Hindlimb muscle (tissue), 1 donor: ENCODE results near the gene UBE2H. TPM values are rescaled to one million over a fixed set of nuclear protein-coding genes. Genes with fewer than 3 reads are reported as not detected.
"Not testable (repeated sequence)": the region's sequence is repeated elsewhere in the genome, so short reads cannot be mapped to it uniquely, and the experiment has no call there.

Source experiments
- DNase-seq: peaks from one replicate; pipeline ENCODE4 v3.0.0-alpha.2; 2013
- polyA plus RNA-seq: library from polyadenylated mRNA; unstranded; fragments of 120-200 nt; gene quantifications from one replicate; pipeline ENCODE4 v1.2.1, GENCODE V29; 2013; ENCODE audit not compliant: insufficient read length

UBE2H gene
- polyA plus RNA-seq, 1 donor, result 99.4 TPM

GRCh38 chr7:129870668-129871067 is 82.1 kb downstream of the UBE2H start:
- DNase-seq, result no peak

DNA sequence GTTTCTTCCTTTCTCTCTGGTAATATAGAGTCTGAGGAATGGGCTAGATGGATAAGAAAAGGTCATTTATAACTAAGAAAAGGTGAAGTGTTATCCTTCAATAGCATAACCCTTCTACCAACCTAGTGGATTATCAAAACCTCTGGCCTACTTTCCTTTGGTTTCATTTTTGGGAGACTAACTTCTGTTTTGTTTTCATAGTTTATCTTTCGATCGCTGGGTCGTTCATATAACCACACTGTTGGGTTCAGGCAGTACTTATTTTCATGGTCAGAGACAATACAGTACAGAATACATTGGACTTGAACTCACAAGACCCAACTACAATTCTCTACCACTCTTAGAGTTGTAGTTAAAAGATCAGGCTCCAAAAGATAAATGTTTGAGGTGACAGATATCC is 86.5 kb downstream of the UBE2H start:
- no peak for DNase-seq

- no peak for DNase-seq
These were observed 86.9 kb downstream of the UBE2H start for GRCh38 chr7:129865925-129866201.

- DNase-seq, result no peak
These were observed 87.5 kb downstream of the UBE2H start for GRCh38 chr7:129865093-129865924.

DNA sequence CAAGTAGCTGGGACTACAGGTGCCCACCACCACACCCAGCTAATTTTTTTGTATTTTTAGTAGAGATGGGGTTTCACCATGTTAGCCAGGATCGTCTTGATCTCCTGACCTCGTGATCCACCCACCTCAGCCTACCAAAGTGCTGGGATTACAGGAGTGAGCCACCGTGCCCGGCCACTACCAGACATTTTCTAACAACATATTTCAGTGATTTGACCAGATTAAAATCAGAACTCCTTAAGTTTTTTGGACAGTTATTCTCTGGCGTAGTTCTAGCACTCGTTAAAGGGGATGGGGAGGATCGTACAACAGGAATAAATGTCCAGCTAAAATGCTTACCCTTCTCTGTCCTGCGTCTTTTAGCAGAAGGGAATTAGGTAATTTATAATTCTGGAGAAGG is 88.1 kb downstream of the UBE2H start:
- DNase-seq, result not testable (repeated sequence)

DNA sequence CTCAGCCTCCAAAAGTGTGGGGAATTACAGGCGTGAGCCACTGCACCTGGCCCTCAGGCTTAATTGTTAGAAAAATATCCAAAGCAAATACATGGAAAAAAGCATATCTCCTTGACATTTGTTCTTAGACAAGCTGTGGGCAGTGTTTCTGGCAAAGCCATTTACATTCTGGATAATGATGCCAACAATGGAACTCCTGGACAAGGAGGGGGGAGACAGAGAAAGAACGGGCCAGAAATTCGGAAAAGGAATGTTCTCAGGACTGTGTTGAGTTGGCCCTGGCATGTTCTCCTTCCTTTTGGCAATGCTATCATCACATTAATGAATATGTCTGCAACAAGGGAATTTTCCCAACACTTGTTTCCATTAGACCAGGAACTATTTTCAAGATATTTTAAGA is 88.7 kb downstream of the UBE2H start:
- DNase-seq, result peak; percentile 63

GRCh38 chr7:129862682-129863081 is 90.1 kb downstream of the UBE2H start:
- DNase-seq, result no peak

DNA sequence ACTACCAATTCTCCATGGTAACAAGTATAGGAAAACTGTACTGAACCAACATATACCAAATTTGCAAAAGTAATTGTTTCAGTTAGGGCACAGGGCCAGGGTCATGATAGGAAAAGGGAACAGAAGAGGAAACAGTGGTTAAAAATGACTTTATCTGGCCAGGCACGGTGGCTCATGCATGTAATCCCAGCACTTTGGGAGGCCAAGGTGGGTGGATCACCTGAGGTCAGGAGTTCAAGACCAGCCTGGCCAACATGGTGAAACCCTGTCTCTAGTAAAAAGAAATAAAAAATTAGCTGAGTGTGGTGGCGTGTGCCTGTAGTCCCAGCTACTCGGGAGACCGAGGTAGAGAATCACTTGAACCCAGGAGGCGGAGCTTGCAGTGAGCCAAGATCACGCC is 92.0 kb downstream of the UBE2H start:
- DNase-seq, result not testable (repeated sequence)

GRCh38 chr7:129859183-129859582 is 93.6 kb downstream of the UBE2H start:
- DNase-seq, result no peak

DNA sequence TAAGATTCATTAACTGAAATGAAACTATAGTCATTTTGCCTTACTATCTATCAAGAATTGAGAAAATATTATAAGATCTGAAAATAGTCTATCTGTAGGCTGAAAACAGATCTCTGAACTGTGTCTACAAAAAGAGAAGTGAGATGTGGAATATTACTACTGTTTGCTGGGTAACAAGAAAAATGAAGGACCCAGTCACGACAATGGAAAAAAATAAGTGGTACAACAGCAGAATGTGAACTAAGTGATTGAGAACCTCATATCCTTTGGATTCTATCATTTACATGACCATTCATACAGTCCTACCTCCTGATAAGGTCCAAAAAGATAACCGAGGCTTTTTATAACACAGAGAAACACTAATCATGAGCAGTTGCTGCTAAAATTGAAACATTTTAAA is 94.3 kb downstream of the UBE2H start:
- DNase-seq, result no peak

DNA sequence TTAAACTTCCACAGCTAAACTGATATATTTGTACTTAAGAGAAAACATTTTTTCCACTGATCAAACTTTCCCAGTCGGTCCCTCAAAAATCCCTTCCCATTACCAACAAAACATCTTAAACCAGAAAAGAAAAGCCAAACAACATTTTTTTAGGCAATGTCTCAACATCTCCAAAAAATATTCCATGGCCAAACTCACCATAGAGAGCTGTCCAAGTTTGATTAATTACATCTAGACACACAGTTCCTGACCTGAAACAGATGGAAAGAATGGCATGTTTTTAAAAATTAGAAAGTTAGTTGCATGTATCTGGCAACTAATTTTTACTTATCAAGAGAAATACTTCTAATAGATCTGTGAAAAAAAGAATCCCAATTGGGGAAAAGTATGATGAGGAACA is 95.4 kb downstream of the UBE2H start:
- no peak for DNase-seq

DNA sequence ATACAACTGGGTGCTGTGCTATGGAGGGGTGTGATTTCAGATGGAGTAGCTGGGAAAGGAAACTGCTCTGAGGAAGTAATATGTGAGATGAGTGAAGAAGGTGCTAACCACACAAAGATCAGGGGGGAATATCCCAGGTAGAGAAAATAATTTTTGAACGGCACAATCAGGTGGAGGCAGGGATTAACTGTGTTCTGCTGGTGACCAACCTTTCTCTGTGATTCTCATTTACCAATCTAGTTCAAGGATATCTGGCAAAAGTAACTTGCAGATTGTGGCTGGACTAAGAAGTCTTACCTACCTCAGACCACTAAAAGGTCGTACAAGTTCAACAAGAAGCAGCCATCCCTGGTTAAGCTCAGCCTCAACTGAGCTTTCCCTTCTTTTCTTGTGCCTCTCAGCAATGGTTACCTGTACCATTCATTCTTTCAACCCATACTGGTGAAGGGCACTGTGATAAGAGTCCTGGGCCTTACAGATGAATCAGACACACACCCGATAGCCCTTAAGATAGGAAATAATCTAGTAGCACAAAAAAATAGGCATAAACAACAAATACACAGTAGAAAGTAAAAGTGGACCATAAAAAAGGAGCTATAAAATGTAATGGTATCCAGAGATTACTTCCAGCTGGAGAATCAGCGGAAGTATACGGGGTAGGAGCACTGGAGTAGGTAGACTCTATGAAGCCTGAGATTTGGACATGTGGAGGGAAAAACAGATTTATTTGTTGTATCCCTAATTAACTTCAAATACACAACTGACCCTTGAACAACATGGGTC is 96.6 kb downstream of the UBE2H start:
- DNase-seq, result no peak

- peak; percentile 74 for DNase-seq
These were observed 97.5 kb downstream of the UBE2H start for GRCh38 chr7:129855234-129855673.

- DNase-seq, result no peak
These were observed 98.4 kb downstream of the UBE2H start for GRCh38 chr7:129854401-129854800.

DNA sequence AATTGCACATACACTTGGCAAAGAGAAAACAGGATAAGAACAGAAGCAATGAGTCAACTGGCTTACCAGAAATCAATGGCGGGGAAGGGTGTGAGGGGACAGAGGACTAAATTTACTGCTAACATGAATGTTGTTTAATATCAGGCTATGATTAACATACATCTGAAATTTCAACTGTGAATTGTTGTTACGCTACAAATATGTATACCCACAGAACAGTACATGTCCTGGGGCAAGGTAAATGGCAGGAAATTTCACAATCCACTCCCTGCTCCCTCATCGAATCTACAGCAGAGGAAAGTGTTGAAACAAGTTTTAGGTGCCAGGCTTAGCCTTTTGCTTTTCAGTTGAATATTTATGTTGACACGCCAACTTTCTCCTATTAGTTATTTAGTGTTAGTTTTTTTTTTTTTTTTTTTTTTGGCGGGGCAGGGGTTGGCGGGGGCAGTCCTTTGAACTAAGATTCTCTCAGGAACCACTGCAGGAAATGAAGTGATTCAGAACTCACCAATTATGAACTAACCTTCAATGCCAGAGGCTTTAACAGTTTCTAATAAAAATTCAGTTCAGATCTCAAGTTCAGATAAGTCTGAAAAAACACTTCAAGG is 99.0 kb downstream of the UBE2H start:
- DNase-seq, result no peak

GRCh38 chr7:129851809-129852208 is 101.0 kb downstream of the UBE2H start:
- no peak for DNase-seq

- DNase-seq, result no peak
These were observed 101.6 kb downstream of the UBE2H start for GRCh38 chr7:129851174-129851573.

GRCh38 chr7:129848436-129848835 is 104.3 kb downstream of the UBE2H start:
- no peak for DNase-seq

DNA sequence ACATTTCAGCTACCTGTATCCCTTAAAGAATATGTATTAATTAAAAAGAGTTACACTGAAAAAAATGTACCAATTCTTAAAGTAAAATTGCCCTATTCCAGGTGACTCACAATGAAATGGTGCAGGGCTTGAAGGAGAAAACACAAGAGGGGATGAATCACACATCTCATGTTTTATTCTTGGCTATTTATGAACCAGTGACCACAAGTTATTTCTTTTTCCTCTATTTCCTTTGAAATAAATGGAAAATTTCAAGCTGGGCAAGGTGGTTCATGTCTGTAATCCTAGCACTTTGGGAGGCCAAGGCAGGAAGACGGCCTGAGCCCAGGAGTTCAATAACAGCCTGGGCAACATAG is 106.8 kb downstream of the UBE2H start:
- no peak for DNase-seq

DNA sequence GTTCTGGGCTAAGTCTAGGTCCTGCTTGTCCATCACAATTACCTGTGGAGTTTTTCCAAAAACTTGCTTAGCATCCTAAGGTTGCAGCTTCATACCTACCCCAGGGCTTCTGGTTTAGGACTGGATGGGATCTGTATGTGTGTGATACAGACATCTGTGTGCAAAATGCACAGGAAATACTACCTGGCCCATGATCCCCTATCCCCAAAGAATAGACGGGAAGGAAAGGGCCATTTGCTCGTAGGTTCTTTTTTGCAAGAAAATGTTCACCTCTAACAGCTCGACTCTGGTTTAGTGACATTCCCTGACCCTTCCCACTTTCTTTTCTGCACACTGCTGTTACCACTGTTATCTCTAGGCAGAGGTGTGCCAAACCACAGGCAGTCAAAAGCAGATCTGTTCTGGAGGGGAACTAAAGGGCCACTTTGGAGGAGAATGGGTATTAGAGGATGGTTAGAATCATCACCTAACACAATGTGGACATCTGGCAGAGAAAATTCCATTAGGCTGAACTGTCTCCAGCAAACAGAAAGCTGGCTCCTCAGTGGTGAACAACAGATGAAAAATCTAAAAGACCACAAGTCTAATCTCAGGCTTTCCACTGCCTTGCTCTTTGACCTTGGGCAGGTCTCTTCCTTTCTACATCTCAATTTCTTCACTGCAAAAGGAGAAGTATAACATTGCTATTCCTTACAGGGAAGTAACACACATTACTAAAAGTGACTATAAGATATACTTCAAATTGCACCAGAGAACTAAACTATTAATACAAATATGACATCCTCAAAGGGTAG is 107.4 kb downstream of the UBE2H start:
- DNase-seq, result no peak

GRCh38 chr7:129843978-129844840 is 108.6 kb downstream of the UBE2H start:
- DNase-seq, result no peak

GRCh38 chr7:129843365-129843898 is 109.3 kb downstream of the UBE2H start:
- no peak for DNase-seq
